Muscle of leg (tissue), 11 donors: ENCODE measurements around the gene CYB5R3. TPM values are rescaled to one million over a fixed set of nuclear protein-coding genes. Genes with fewer than 3 reads are reported as not detected.
"Not testable (repeated sequence)": the region's sequence is repeated elsewhere in the genome, so short reads cannot be mapped to it uniquely, and the experiment has no call there.

Experiments used
- DNase-seq: peaks from one replicate; pipeline ENCODE4 v3.0.0; 2013
- H3K27ac ChIP-seq: one replicate; pipeline ENCODE4 v1.5.1; 2013; ENCODE audit warnings: mild to moderate bottlenecking, low read length, control low read depth
- H3K27me3 ChIP-seq: one replicate; pipeline ENCODE4 v1.6.1; 2013; ENCODE audit warnings: low read length; ENCODE audit not compliant: control insufficient read depth, insufficient read depth
- H3K36me3 ChIP-seq: one replicate; pipeline ENCODE4 v1.6.1; 2013; ENCODE audit warnings: low read length; ENCODE audit not compliant: control insufficient read depth, insufficient read depth
- H3K4me1 ChIP-seq: one replicate; pipeline ENCODE4 v1.6.1; 2013; ENCODE audit warnings: low read length; ENCODE audit not compliant: control insufficient read depth, insufficient read depth
- H3K4me3 ChIP-seq: one replicate; pipeline ENCODE4 v1.5.1; 2013; ENCODE audit warnings: low read length, control low read depth
- H3K9me3 ChIP-seq: replicated peaks from 2 replicates; pipeline ENCODE4 v1.6.1; 2013; ENCODE audit warnings: low read depth, low read length; ENCODE audit not compliant: control insufficient read depth
- WGBS: methylation state at CpG from one replicate; pipeline ENCODE4 v1.1.5; 2013; ENCODE audit warnings: missing lambda C conversion rate; ENCODE audit not compliant: insufficient coverage; 5-methylcytosine and 5-hydroxymethylcytosine counted together
- polyA plus RNA-seq, 8 donors: library from polyadenylated mRNA; unstranded; fragments of 120-200 nt; gene quantifications; one replicate each; pipeline versions ENCODE4 v1.2.1 to v1.2.3, GENCODE V29; 2013; ENCODE audit warnings: inconsistent platforms in 1 of 8, low replicate concordance in 1 of 8; ENCODE audit not compliant: insufficient read length in 8 of 8, insufficient read depth in 1 of 8
- total RNA-seq: library from RNA; stranded (reverse); fragments of 120-200 nt; gene quantifications from one replicate; pipeline ENCODE4 v1.2.4, GENCODE V29; 2013

Gene CYB5R3
- total and polyA plus RNA-seq, 9 donors, result 53.2 to 177 (median 158) TPM

- 13% methylated on average over 3 of the region's 13 CpGs for WGBS
- H3K4me1 ChIP-seq, result peaks cover 32% of the 10 kb centered on the region
- H3K36me3 ChIP-seq, result peaks cover 38% of the 10 kb centered on the region
- H3K27me3 ChIP-seq, H3K9me3 ChIP-seq, DNase-seq: not testable (repeated sequence)
- peak overlapping the region; percentile 8 for H3K4me3 ChIP-seq
- H3K27ac ChIP-seq, result peak overlapping the region; percentile 98
These were observed 33.4 kb downstream of the CYB5R3 start for GRCh38 chr22:42615860-42616175.

- Histone ChIP-seq H3K36me3 (peaks cover 35% of the 10 kb centered on the region), H3K9me3 (no peaks in the 10 kb centered on the region), H3K4me1 (peaks cover 37% of the 10 kb centered on the region), H3K27me3 (no peaks in the 10 kb centered on the region), H3K27ac (peak overlapping the region; percentile 98), H3K4me3 (peak overlapping the region; percentile 8)
- under 1% methylated on average over 19 of the region's 35 CpGs for whole genome bisulfite sequencing
- peak; percentile 99 for DNase-seq
These were observed 33.9 kb downstream of the CYB5R3 start for GRCh38 chr22:42615092-42615859.

- peak; percentile 99 for DNase-seq
- peaks cover 29% of the 10 kb centered on the region for H3K36me3 ChIP-seq
- no peaks in the 10 kb centered on the region for H3K9me3 ChIP-seq
- peaks cover 39% of the 10 kb centered on the region for H3K4me1 ChIP-seq
- peak within 1 kb of the TSS; percentile 98 for H3K27ac ChIP-seq
- no peaks in the 10 kb centered on the region for H3K27me3 ChIP-seq
- peak within 1 kb of the TSS; percentile 89 for H3K4me3 ChIP-seq
- WGBS, result under 1% methylated on average over 77 of the region's 85 CpGs
These were observed 34.7 kb downstream of the CYB5R3 start, which contains the start of gene POLDIP3 for GRCh38 chr22:42614312-42615091. Gene POLDIP3 (minus strand): TSS chr22:42614883. CDS start chr22:42614857, 26 bp downstream.

- Histone ChIP-seq H3K9me3 (no peaks in the 10 kb centered on the region), H3K4me3 (peak overlapping the region; percentile 89), H3K27ac (peak overlapping the region; percentile 98), H3K4me1 (peaks cover 45% of the 10 kb centered on the region), H3K36me3 (peaks cover 28% of the 10 kb centered on the region), H3K27me3 (no peaks in the 10 kb centered on the region)
- no peak for DNase-seq
- 0% methylated on average over 5 of the region's 10 CpGs for WGBS
These were observed 35.3 kb downstream of the CYB5R3 start for GRCh38 chr22:42613872-42614301.

- 65% methylated on average over 10 of the region's 11 CpGs for WGBS
- Histone ChIP-seq H3K36me3 (peaks cover 31% of the 10 kb centered on the region), H3K4me3 (no peak overlapping the region), H3K9me3 (no peaks in the 10 kb centered on the region), H3K4me1 (peaks cover 50% of the 10 kb centered on the region), H3K27ac (no peak overlapping the region), H3K27me3 (no peaks in the 10 kb centered on the region)
- DNase-seq, result no peak
These were observed 36.9 kb downstream of the CYB5R3 start for GRCh38 chr22:42612336-42612735.

- DNase-seq, result no peak
- Histone ChIP-seq H3K27me3 (no peaks in the 10 kb centered on the region), H3K4me1 (peaks cover 45% of the 10 kb centered on the region), H3K27ac (no peak overlapping the region), H3K36me3 (peaks cover 35% of the 10 kb centered on the region), H3K4me3 (no peak overlapping the region), H3K9me3 (no peaks in the 10 kb centered on the region)
- no CpG with 5 or more reads among the region's 1 CpG for WGBS
These were observed 38.1 kb downstream of the CYB5R3 start for GRCh38 chr22:42611051-42611450.

GRCh38 chr22:42610186-42610585 lies 39.0 kb downstream of the CYB5R3 start:
- WGBS, result 36% methylated on average over 4 of the region's 5 CpGs

GRCh38 chr22:42608823-42609361 lies 40.3 kb downstream of the CYB5R3 start:
- Histone ChIP-seq H3K36me3 (peaks cover 49% of the 10 kb centered on the region), H3K4me1 (peaks cover 40% of the 10 kb centered on the region), H3K4me3 (no peak overlapping the region), H3K27ac (peak overlapping the region; percentile 75), H3K27me3 (no peaks in the 10 kb centered on the region), H3K9me3 (no peaks in the 10 kb centered on the region)
- DNase-seq, result peak; percentile 69
- WGBS, result 22% methylated on average over 3 of the region's 11 CpGs

More at GRCh38 chr22:42610186-42610585, 39.0 kb downstream of the CYB5R3 start:
- Histone ChIP-seq H3K27ac (no peak overlapping the region), H3K36me3 (peaks cover 39% of the 10 kb centered on the region), H3K27me3 (no peaks in the 10 kb centered on the region), H3K9me3 (no peaks in the 10 kb centered on the region), H3K4me1 (peaks cover 37% of the 10 kb centered on the region), H3K4me3 (no peak overlapping the region)
- DNase-seq, result peak; percentile 36

GRCh38 chr22:42608136-42608822 lies 40.9 kb downstream of the CYB5R3 start:
- H3K27ac ChIP-seq, result peak overlapping the region; percentile 75
- peaks cover 39% of the 10 kb centered on the region for H3K4me1 ChIP-seq
- peaks cover 53% of the 10 kb centered on the region for H3K36me3 ChIP-seq

More at GRCh38 chr22:42608136-42608822, 40.9 kb downstream of the CYB5R3 start:
- no peaks in the 10 kb centered on the region for H3K9me3 ChIP-seq
- H3K4me3 ChIP-seq, result no peak overlapping the region
- no peak for DNase-seq
- WGBS, result 76% methylated on average over 8 of the region's 11 CpGs
- H3K27me3 ChIP-seq, result no peaks in the 10 kb centered on the region
